B cell (primary cell): Measurements from ENCODE around the gene WDFY4. TPM values are rescaled to one million over a fixed set of nuclear protein-coding genes. Genes with fewer than 3 reads are reported as not detected.
A peak's percentile ranks its signal among the peaks of the same experiment; 100 is the strongest.

Experiments
- ATAC-seq: fragments of 200-7000 bp; cut with Tn5 transposase; one replicate; pipeline ENCODE4 v1.10.0; 2021; ENCODE audit warnings: low read depth, mild to moderate bottlenecking, moderate number of reproducible peaks, moderate library complexity
- CTCF ChIA-PET: fragments of 350-600 bp; sonication (Branson Sonifier 250); formaldehyde crosslinking; loops from one replicate; lab custom pipeline; 2021; ENCODE audit warnings: antibody characterized with exemption, inconsistent platforms; lab: Charles Lee
- POLR2A ChIA-PET: fragments of 350-600 bp; sonication (Branson Sonifier 250); formaldehyde crosslinking; loops from one replicate; lab custom pipeline; 2021; ENCODE audit warnings: antibody characterized with exemption; lab: Charles Lee
- DNase-seq: peaks from one replicate; pipeline ENCODE4 v3.0.0; 2013
- H2AFZ ChIP-seq: 2 replicates; pipeline ENCODE4 v1.6.1; 2012; ENCODE audit warnings: mild to moderate bottlenecking, low read depth, low read length; ENCODE audit not compliant: insufficient read depth, poor library complexity, severe bottlenecking
- H3K27ac ChIP-seq, 2 donors: 1 replicate in 1 of 2; 2 replicates in 1 of 2; pipeline ENCODE4 v1.5.1; 2012 to 2013; ENCODE audit warnings: low read length in 2 of 2, mild to moderate bottlenecking in 2 of 2, moderate library complexity in 1 of 2
- H3K27me3 ChIP-seq, 4 experiments: fragments of 200-600 bp in 1 of 4; sonication (generic) in 1 of 4; replicated peaks in 1 of 4; 1 replicate in 2 of 4; 2 replicates in 2 of 4; pipeline versions ENCODE4 v1.6.1 to v1.7.0; 2013 to 2016; ENCODE audit warnings: low read length in 3 of 4, mild to moderate bottlenecking in 2 of 4, mixed read lengths in 1 of 4, moderate library complexity in 1 of 4; ENCODE audit not compliant: insufficient read depth in 4 of 4, control insufficient read depth in 3 of 4; ENCODE audit errors: control extremely low read depth in 1 of 4
- H3K36me3 ChIP-seq, 2 experiments: replicated peaks in 1 of 2; 1 replicate in 1 of 2; 2 replicates in 1 of 2; pipeline versions ENCODE4 v1.6.1 to v1.7.1; 2013; ENCODE audit warnings: low read length in 1 of 2; ENCODE audit not compliant: insufficient read depth in 2 of 2, control insufficient read depth in 1 of 2; ENCODE audit errors: control extremely low read depth in 1 of 2, extremely low read depth in 1 of 2
- H3K4me1 ChIP-seq, 2 donors: fragments of 200-600 bp in 1 of 2; sonication (generic) in 1 of 2; 1 replicate in 1 of 2; 2 replicates in 1 of 2; pipeline versions ENCODE4 v1.5.1 to v1.6.1; 2013 to 2017; ENCODE audit warnings: low read length in 2 of 2; ENCODE audit not compliant: control insufficient read depth in 2 of 2, insufficient read depth in 2 of 2
- H3K4me2 ChIP-seq: replicated peaks from 2 replicates; pipeline ENCODE3; 2012; ENCODE audit warnings: mild to moderate bottlenecking, low read depth, low read length; ENCODE audit not compliant: poor library complexity, severe bottlenecking
- H3K4me3 ChIP-seq, 5 experiments: fragments of 200-600 bp in 1 of 5; sonication (generic) in 1 of 5; 1 replicate in 3 of 5; 2 replicates in 2 of 5; pipeline versions ENCODE4 v1.5.1 to v1.7.0; 2011 to 2016; ENCODE audit warnings: low read length in 4 of 5, mild to moderate bottlenecking in 4 of 5, low read depth in 2 of 5, control low read depth in 1 of 5, moderate library complexity in 1 of 5; ENCODE audit not compliant: insufficient read depth in 1 of 5; ENCODE audit errors: control extremely low read depth in 1 of 5, extremely low read depth in 1 of 5
- H3K79me2 ChIP-seq: fragments of 200-600 bp; sonication (generic); one replicate; pipeline ENCODE4 v1.6.0; 2016; ENCODE audit warnings: low read length; ENCODE audit not compliant: control insufficient read depth, insufficient read depth
- H3K9ac ChIP-seq: fragments of 200-600 bp; sonication (generic); 2 replicates; pipeline ENCODE4 v1.6.1; 2017; ENCODE audit warnings: mild to moderate bottlenecking, low read length, moderate library complexity
- H3K9me3 ChIP-seq, 3 donors: one replicate each; pipeline versions ENCODE4 v1.6.1 to v1.7.1; 2013; ENCODE audit warnings: low read length in 2 of 3; ENCODE audit not compliant: control insufficient read depth in 2 of 3, insufficient read depth in 1 of 3; ENCODE audit errors: control extremely low read depth in 1 of 3
- H4K20me1 ChIP-seq: 2 replicates; pipeline ENCODE4 v1.6.0; 2012; ENCODE audit warnings: mild to moderate bottlenecking, low read length; ENCODE audit not compliant: insufficient read depth, control insufficient read depth, poor library complexity, severe bottlenecking
- H3K27ac Mint-ChIP-seq: one replicate; pipeline ENCODE4 v1.8.0; 2021; ENCODE audit warnings: mixed read lengths
- H3K27me3 Mint-ChIP-seq: one replicate; pipeline ENCODE4 v1.8.0; 2021; ENCODE audit warnings: mixed read lengths
- H3K4me1 Mint-ChIP-seq: one replicate; pipeline ENCODE4 v1.8.0; 2021; ENCODE audit warnings: mixed read lengths
- H3K4me3 Mint-ChIP-seq: one replicate; pipeline ENCODE4 v1.8.0; 2021; ENCODE audit warnings: mixed read lengths
- H3K9me3 Mint-ChIP-seq: one replicate; pipeline ENCODE4 v1.8.0; 2022; ENCODE audit warnings: mixed read lengths; ENCODE audit not compliant: insufficient read depth
- EZH2 ChIP-seq: IDR thresholded peaks from 2 replicates; pipeline ENCODE4 v1.6.1; 2012; ENCODE audit warnings: borderline replicate concordance, low read depth, mild to moderate bottlenecking, moderate library complexity, low read length; ENCODE audit not compliant: insufficient read depth, poor library complexity, severe bottlenecking
- WGBS: methylation state at CpG from one replicate; pipeline ENCODE4 v1.1.5; 2013; ENCODE audit warnings: missing lambda C conversion rate; ENCODE audit not compliant: insufficient coverage; 5-methylcytosine and 5-hydroxymethylcytosine counted together
- intact Hi-C: fragments of 100-400 bp; cut with micrococcal nuclease; formaldehyde crosslinking; loops from one replicate; pipeline ENCODE4 v1.10.0; 2022
- polyA plus RNA-seq: library from polyadenylated mRNA; depleted of rRNA; stranded (reverse); fragments of >200 nt; gene quantifications from 2 replicates; pipeline ENCODE4 v1.2.3, GENCODE V29; 2012
- total RNA-seq, 2 donors: library from RNA; stranded (reverse); fragments of 120-200 nt in 1 of 2; gene quantifications; 1 replicate in 1 of 2; 2 replicates in 1 of 2; pipeline versions ENCODE4 v1.2.3 to v1.2.4, GENCODE V29; 2013 to 2022
- TF ChIP-seq, protein P1 (sequence below): fragments of 200-600 bp; IDR thresholded peaks from one replicate; pipeline ENCODE4 v1.8.0; 2022; ENCODE audit warnings: antibody characterized with exemption, mild to moderate bottlenecking

Gene WDFY4
- total and polyA plus RNA-seq, 2 donors (not counting 1 experiment from before 2014, with no cell fraction given) = 262 to 560 TPM

DNA sequence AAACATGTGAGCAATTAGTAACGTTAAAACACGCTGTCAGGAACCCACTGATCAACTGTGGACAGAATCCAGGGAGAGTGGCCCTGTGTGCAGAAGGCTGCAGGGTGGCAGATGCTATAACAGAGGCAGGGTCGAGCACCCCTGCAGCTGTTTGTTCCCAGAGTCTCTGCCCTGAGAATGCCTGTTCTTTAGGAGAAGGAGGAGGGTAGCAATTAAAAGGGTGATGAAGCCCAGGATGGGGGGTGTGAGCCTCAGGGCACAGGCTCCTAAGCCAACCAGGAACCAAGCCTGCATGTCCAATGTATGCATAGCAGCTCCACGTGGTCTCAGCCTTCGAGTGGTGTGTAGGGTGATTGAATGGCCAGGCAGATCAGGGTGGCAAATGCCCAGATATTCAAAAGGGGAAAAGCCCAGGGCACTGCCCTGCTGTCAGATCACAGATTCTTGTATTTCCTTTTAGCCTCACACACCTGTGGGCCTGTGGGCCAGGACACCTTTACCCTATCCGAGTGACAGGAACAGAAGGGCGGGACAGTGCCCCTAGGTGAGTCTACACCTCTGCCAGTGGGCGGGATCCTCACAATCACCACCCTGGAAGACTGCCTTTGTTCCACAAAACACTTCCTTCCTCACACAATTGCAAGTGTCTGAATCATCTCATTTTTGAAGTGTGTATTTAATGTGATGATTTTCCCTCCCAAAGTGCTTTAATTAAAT, 7.3 kb downstream of the WDFY4 start:
- H3K27ac Mint-ChIP-seq = peak overlapping the region; percentile 82
- Histone ChIP-seq H3K9me3 (no peaks in the 10 kb centered on the region), H3K36me3 (peaks cover 8 to 79% of the 10 kb centered on the region in 2 experiments), H3K9ac (peak overlapping the region; percentile 1), H2AFZ (no peak overlapping the region), H3K27me3 (no peaks in the 10 kb centered on the region), H3K79me2 (peaks cover 100% of the 10 kb centered on the region), H3K4me3 (no peak overlapping the region), H4K20me1 (peaks cover 84% of the 10 kb centered on the region), H3K27ac (peak overlapping the region; percentile 9 to 99), H3K4me1 (peaks cover 85 to 92% of the 10 kb centered on the region in 2 donors), H3K4me2 (peak overlapping the region; percentile 50)
- H3K4me1 Mint-ChIP-seq = peaks cover 86% of the 10 kb centered on the region
- CTCF ChIA-PET = interaction anchor here (4.5 to 15.9 kb wide), 2 partner anchors 9 to 29 kb away, joined by 24 to 521 read pairs; no protein-coding TSS in a partner anchor
- DNase-seq (no peak), ATAC-seq (no peak)
- H3K27me3 Mint-ChIP-seq = no peaks in the 10 kb centered on the region
- intact Hi-C loops = no loop called here
- 87% methylated on average over 5 of the region's 8 CpGs for WGBS
- H3K4me3 Mint-ChIP-seq = peak overlapping the region; percentile 56
- no peaks in the 10 kb centered on the region for H3K9me3 Mint-ChIP-seq
- POLR2A ChIA-PET = interaction anchor here (2.2 kb wide), 1 partner anchor 20 kb away, joined by 8 read pairs; no protein-coding TSS in a partner anchor
- TF ChIP-seq, protein P1, sequence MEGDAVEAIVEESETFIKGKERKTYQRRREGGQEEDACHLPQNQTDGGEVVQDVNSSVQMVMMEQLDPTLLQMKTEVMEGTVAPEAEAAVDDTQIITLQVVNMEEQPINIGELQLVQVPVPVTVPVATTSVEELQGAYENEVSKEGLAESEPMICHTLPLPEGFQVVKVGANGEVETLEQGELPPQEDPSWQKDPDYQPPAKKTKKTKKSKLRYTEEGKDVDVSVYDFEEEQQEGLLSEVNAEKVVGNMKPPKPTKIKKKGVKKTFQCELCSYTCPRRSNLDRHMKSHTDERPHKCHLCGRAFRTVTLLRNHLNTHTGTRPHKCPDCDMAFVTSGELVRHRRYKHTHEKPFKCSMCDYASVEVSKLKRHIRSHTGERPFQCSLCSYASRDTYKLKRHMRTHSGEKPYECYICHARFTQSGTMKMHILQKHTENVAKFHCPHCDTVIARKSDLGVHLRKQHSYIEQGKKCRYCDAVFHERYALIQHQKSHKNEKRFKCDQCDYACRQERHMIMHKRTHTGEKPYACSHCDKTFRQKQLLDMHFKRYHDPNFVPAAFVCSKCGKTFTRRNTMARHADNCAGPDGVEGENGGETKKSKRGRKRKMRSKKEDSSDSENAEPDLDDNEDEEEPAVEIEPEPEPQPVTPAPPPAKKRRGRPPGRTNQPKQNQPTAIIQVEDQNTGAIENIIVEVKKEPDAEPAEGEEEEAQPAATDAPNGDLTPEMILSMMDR = no peak
- no peak for TF ChIP-seq EZH2

DNA sequence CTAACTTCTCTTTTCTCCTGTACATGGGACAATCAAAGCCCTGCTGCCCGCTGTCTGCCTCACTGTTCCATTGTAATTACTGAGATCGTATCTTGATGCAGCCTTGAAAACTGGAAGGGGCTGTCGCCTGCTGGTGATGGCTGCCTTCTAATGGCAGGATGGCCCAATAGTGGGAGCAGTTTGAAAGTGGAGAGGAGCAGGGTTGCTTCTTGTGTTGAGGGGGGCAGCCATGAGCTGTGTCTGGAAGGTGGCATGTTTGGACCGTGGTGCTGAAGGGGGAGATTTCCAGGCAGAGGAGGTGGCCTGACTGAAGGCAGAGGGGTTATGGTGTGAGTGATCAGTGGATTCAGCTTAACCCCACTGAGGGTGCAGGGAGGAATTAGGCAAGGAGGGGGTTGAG, 8.1 kb downstream of the WDFY4 start:
- H3K4me1 Mint-ChIP-seq = peaks cover 89% of the 10 kb centered on the region

More for the DNA sequence above, 8.1 kb downstream of the WDFY4 start:
- no peaks in the 10 kb centered on the region for H3K27me3 Mint-ChIP-seq
- Histone ChIP-seq H3K9ac (peak overlapping the region; percentile 1), H3K9me3 (no peaks in the 10 kb centered on the region), H3K4me3 (no peak overlapping the region), H3K27me3 (no peaks in the 10 kb centered on the region), H3K27ac (peak overlapping the region in 1 of 2 donors; percentile 99), H3K4me2 (peak overlapping the region; percentile 50), H3K79me2 (peaks cover 100% of the 10 kb centered on the region), H3K36me3 (peaks cover 8 to 86% of the 10 kb centered on the region in 2 experiments), H3K4me1 (peaks cover 89 to 97% of the 10 kb centered on the region in 2 donors), H4K20me1 (peaks cover 91% of the 10 kb centered on the region), H2AFZ (no peak overlapping the region)
- H3K4me3 Mint-ChIP-seq = peak overlapping the region; percentile 38
- TF ChIP-seq, protein P1 = no peak
- no peak for TF ChIP-seq EZH2
- POLR2A ChIA-PET = no interaction called here
- ATAC-seq (no peak), DNase-seq (no peak)
- intact Hi-C loops = no loop called here
- CTCF ChIA-PET = interaction anchor here (1.3 to 15.9 kb wide), 2 partner anchors 11 to 30 kb away, joined by 4 to 521 read pairs; no protein-coding TSS in a partner anchor
- 89% methylated on average over 4 of the region's 4 CpGs for WGBS
- peak overlapping the region; percentile 82 for H3K27ac Mint-ChIP-seq
- no peaks in the 10 kb centered on the region for H3K9me3 Mint-ChIP-seq
